DND-41 (cell line): ENCODE data around the gene RNF225.

Source experiments
- EZH2 ChIP-seq: IDR thresholded peaks from 3 replicates; pipeline ENCODE4 v1.6.1; 2012; ENCODE audit warnings: borderline replicate concordance, low read depth, mild to moderate bottlenecking, moderate library complexity, low read length, inconsistent platforms; ENCODE audit not compliant: severe bottlenecking
- TF ChIP-seq, protein P1 (sequence below): IDR thresholded peaks from 2 replicates; pipeline ENCODE4 v1.5.1; 2012; ENCODE audit warnings: borderline replicate concordance, low read length, moderate library complexity, mild to moderate bottlenecking; ENCODE audit not compliant: poor library complexity, severe bottlenecking; ENCODE audit errors: extremely low read depth

DNA sequence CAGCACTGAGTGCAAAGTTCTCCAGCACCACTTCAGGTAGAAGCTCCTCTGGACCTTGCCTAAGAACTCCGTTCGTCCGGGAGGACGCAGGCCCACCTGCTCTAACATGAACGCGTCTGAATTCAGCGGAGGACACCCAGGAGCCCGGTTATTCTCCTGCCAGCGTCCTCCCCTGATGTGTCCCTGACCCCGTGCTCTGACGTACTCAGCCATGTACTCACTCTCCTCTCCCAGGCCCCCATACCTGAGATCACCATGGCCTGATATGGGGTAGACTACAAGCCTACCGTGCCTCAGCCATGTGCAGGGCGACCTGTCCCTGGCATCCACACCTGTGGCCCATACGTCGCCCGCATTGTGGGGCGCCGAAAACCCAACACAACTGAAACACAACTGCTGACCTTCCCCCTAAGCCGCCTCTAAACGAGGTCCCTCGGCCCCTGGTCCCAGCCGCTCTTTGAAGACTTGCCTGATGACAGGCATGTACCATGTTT is 12.2 kb downstream of the RNF225 start:
- TF ChIP-seq, protein P1, sequence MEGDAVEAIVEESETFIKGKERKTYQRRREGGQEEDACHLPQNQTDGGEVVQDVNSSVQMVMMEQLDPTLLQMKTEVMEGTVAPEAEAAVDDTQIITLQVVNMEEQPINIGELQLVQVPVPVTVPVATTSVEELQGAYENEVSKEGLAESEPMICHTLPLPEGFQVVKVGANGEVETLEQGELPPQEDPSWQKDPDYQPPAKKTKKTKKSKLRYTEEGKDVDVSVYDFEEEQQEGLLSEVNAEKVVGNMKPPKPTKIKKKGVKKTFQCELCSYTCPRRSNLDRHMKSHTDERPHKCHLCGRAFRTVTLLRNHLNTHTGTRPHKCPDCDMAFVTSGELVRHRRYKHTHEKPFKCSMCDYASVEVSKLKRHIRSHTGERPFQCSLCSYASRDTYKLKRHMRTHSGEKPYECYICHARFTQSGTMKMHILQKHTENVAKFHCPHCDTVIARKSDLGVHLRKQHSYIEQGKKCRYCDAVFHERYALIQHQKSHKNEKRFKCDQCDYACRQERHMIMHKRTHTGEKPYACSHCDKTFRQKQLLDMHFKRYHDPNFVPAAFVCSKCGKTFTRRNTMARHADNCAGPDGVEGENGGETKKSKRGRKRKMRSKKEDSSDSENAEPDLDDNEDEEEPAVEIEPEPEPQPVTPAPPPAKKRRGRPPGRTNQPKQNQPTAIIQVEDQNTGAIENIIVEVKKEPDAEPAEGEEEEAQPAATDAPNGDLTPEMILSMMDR, result no peak
- no peak for TF ChIP-seq EZH2
